PFSK-1 (cell line): ENCODE results near the gene PMIS2.

Source experiments
- FOXP2 ChIP-seq: optimal IDR thresholded peaks from 2 replicates; pipeline ENCODE3; 2011; ENCODE audit warnings: borderline replicate concordance, control low read depth, inconsistent platforms; ENCODE audit not compliant: insufficient read depth; ENCODE audit errors: extremely low read length, extremely low read depth
- POLR2AphosphoS5 ChIP-seq: IDR thresholded peaks from 2 replicates; pipeline ENCODE4 v1.6.1; 2012; ENCODE audit warnings: low read depth, mild to moderate bottlenecking, control low read depth, low read length, moderate library complexity
- REST ChIP-seq, 2 experiments: IDR thresholded peaks; 2 replicates each; pipeline versions ENCODE4 v1.6.1 to v1.8.0; 2011 to 2012; ENCODE audit warnings: low read depth in 2 of 2, low read length in 2 of 2, control low read depth in 1 of 2, inconsistent platforms in 1 of 2, mild to moderate bottlenecking in 1 of 2, moderate library complexity in 1 of 2; ENCODE audit not compliant: insufficient read depth in 1 of 2
- SIN3A ChIP-seq: IDR thresholded peaks from 2 replicates; pipeline ENCODE4 v1.6.1; 2012; ENCODE audit warnings: mild to moderate bottlenecking, low read length, moderate library complexity, borderline replicate concordance; ENCODE audit not compliant: insufficient read depth
- TAF1 ChIP-seq: IDR thresholded peaks from 2 replicates; pipeline ENCODE4 v1.6.1; 2012; ENCODE audit warnings: low read length, control low read depth, borderline replicate concordance; ENCODE audit not compliant: insufficient read depth

The PMIS2 gene

GRCh38 chr19:35563207-35563829, 22.7 kb upstream of the PMIS2 start, which contains the start of gene ATP4A:
TSS of gene ATP4A (minus strand) at chr19:35563658. CDS start at chr19:35563629, 29 bp downstream.
- TF ChIP-seq FOXP2: no peak
- TF ChIP-seq TAF1: no peak
- no peak for TF ChIP-seq REST (IDR thresholded peaks at IDR 0.05; ENCODE audit: insufficient read depth in 1 of 2, low read depth in 2 of 2, low read length in 2 of 2)
- no peak for TF ChIP-seq SIN3A
- TF ChIP-seq POLR2AphosphoS5: no peak

GRCh38 chr19:35565016-35565856, 20.7 kb upstream of the PMIS2 start:
- TF ChIP-seq REST (IDR thresholded peaks at IDR 0.05; ENCODE audit: insufficient read depth in 1 of 2, low read depth in 2 of 2, low read length in 2 of 2) (no peak), SIN3A (no peak), POLR2AphosphoS5 (no peak), TAF1 (no peak), FOXP2 (no peak)

- TF ChIP-seq FOXP2 (no peak), TAF1 (no peak), SIN3A (no peak), REST (IDR thresholded peaks at IDR 0.05; ENCODE audit: insufficient read depth in 1 of 2, low read depth in 2 of 2, low read length in 2 of 2) (no peak), POLR2AphosphoS5 (no peak)
These were observed 19.2 kb upstream of the PMIS2 start for GRCh38 chr19:35566738-35567137.

GRCh38 chr19:35569281-35569781, 16.6 kb upstream of the PMIS2 start:
- TF ChIP-seq POLR2AphosphoS5 (no peak), SIN3A (no peak), FOXP2 (no peak), REST (IDR thresholded peaks at IDR 0.05; ENCODE audit: insufficient read depth in 1 of 2, low read depth in 2 of 2, low read length in 2 of 2) (no peak), TAF1 (no peak)
